A549 (cell line): ENCODE measurements around the gene TMEM255A. TPM values are rescaled to one million over a fixed set of nuclear protein-coding genes. Genes with fewer than 3 reads are reported as not detected.

Experiments
- ATAC-seq, 2 experiments: fragments of 200-7000 bp in 1 of 2; fragments of >200 bp in 1 of 2; cut with Nextera tagmentation in 1 of 2; cut with Tn5 transposase in 1 of 2; 3 replicates each; pipeline versions ENCODE4 v1.8.0 to v1.9.1; 2018 to 2020; ENCODE audit warnings: mild to moderate bottlenecking in 1 of 2, moderate library complexity in 1 of 2
- CTCF ChIA-PET: fragments of 300-600 bp; sonication (Branson Sonifier 250); formaldehyde crosslinking; extraction: SDS; loops from one replicate; lab custom pipeline; 2021; ENCODE audit warnings: antibody characterized with exemption, inconsistent platforms; lab: Yijun Ruan, JAX
- POLR2A ChIA-PET: fragments of 350-600 bp; formaldehyde crosslinking; extraction: SDS; loops from one replicate; lab custom pipeline; 2021; ENCODE audit warnings: antibody characterized with exemption, inconsistent platforms; lab: Yijun Ruan, JAX
- DNase-seq, 2 experiments: peaks; one replicate each; pipeline versions ENCODE4 v3.0.0 to v3.0.0-alpha.2; 2011 to 2016; ENCODE audit warnings: low read depth in 1 of 2, low spot score in 1 of 2
- FAIRE-seq: peaks from 2 replicates; lab custom pipeline; 2011; peaks lifted over from hg19 to GRCh38; lab: Jason Lieb, UNC
- H3K27ac ChIP-seq, 2 experiments: fragments of >200 bp; sonication (Bioruptor Twin); formaldehyde crosslinking; 3 replicates each; pipeline ENCODE4 v1.5.1; 2016 to 2017
- H3K4me1 ChIP-seq: fragments of >200 bp; sonication (Bioruptor Twin); formaldehyde crosslinking; 3 replicates; pipeline ENCODE4 v1.6.1; 2016
- H3K4me2 ChIP-seq: fragments of >200 bp; sonication (Bioruptor Twin); formaldehyde crosslinking; 3 replicates; pipeline ENCODE4 v1.6.1; 2016
- H3K4me3 ChIP-seq: fragments of >200 bp; sonication (Bioruptor Twin); formaldehyde crosslinking; 3 replicates; pipeline ENCODE4 v1.5.1; 2016
- H3K9me3 ChIP-seq: fragments of >200 bp; sonication (Bioruptor Twin); formaldehyde crosslinking; 3 replicates; pipeline ENCODE4 v1.6.1; 2016
- BCL3 ChIP-seq: fragments of >200 bp; sonication (Bioruptor Twin); formaldehyde crosslinking; IDR thresholded peaks from 3 replicates; pipeline ENCODE4 v1.6.1; 2016
- BHLHE40 ChIP-seq: IDR thresholded peaks from 2 replicates; pipeline ENCODE4 v1.6.1; 2012; ENCODE audit warnings: low read depth, low read length, inconsistent platforms
- CEBPB ChIP-seq, 2 experiments: fragments of >200 bp in 1 of 2; sonication (Bioruptor Twin) in 1 of 2; formaldehyde crosslinking in 1 of 2; IDR thresholded peaks; 2 replicates each; pipeline ENCODE4 v1.6.1; 2012 to 2016
- CHD2 ChIP-seq: fragments of 150-350 bp; IDR thresholded peaks from 2 replicates; pipeline ENCODE4 v1.6.1; 2014; ENCODE audit warnings: low read length; ENCODE audit not compliant: partially characterized antibody
- CTCF ChIP-seq: fragments of >200 bp; sonication (Bioruptor Twin); formaldehyde crosslinking; IDR thresholded peaks from 3 replicates; pipeline ENCODE4 v1.5.1; 2016
- EHMT2 ChIP-seq: fragments of 200-600 bp; sonication (generic); IDR thresholded peaks from 2 replicates; pipeline ENCODE4 v1.6.1; 2016; ENCODE audit warnings: antibody characterized with exemption, low read depth, mild to moderate bottlenecking, moderate library complexity
- EP300 ChIP-seq, 2 experiments: fragments of >200 bp; sonication (Bioruptor Twin); formaldehyde crosslinking; IDR thresholded peaks; 2 replicates in 1 of 2; 3 replicates in 1 of 2; pipeline ENCODE4 v1.6.1; 2016 to 2017
- GATA3 ChIP-seq: IDR thresholded peaks from 2 replicates; pipeline ENCODE4 v1.6.1; 2012; ENCODE audit warnings: borderline replicate concordance
- HES2 ChIP-seq: fragments of >200 bp; sonication (Bioruptor Twin); formaldehyde crosslinking; IDR thresholded peaks from 2 replicates; pipeline ENCODE4 v1.6.1; 2016
- HEYL ChIP-seq: fragments of 250-450 bp; sonication (Bioruptor Pico); IDR thresholded peaks from 2 replicates; pipeline ENCODE4 v1.8.0; 2021; ENCODE audit warnings: mild to moderate bottlenecking, moderate library complexity
- HMGXB4 ChIP-seq: fragments of 250-450 bp; sonication (Bioruptor Pico); IDR thresholded peaks from 2 replicates; pipeline ENCODE4 v1.5.0; 2021; ENCODE audit warnings: mild to moderate bottlenecking, moderate library complexity, borderline replicate concordance
- HOXB13 ChIP-seq: fragments of 250-450 bp; sonication (Bioruptor Pico); IDR thresholded peaks from 2 replicates; pipeline ENCODE4 v1.5.0; 2020; ENCODE audit warnings: low read depth, mild to moderate bottlenecking, moderate library complexity
- HOXB5 ChIP-seq: fragments of 250-450 bp; sonication (Bioruptor Pico); IDR thresholded peaks from 2 replicates; pipeline ENCODE4 v1.5.0; 2020; ENCODE audit warnings: mild to moderate bottlenecking, moderate library complexity
- KDM5A ChIP-seq: fragments of 200-600 bp; sonication (generic); IDR thresholded peaks from 2 replicates; pipeline ENCODE4 v1.6.1; 2016; ENCODE audit warnings: antibody characterized with exemption, mild to moderate bottlenecking
- MYC ChIP-seq: IDR thresholded peaks from 2 replicates; pipeline ENCODE4 v1.6.1; 2012; ENCODE audit warnings: mild to moderate bottlenecking, inconsistent platforms, low read length, improper control_type of control experiment, borderline replicate concordance
- NR3C1 ChIP-seq: fragments of >200 bp; sonication (Bioruptor Twin); formaldehyde crosslinking; IDR thresholded peaks from 3 replicates; pipeline ENCODE4 v1.6.1; 2017
- POLR2AphosphoS2 ChIP-seq: conservative IDR thresholded peaks from 2 replicates; pipeline ENCODE4 v1.6.1; 2012; ENCODE audit warnings: low read length, improper control_type of control experiment, inconsistent platforms
- RCOR1 ChIP-seq: fragments of 150-350 bp; IDR thresholded peaks from 2 replicates; pipeline ENCODE4 v1.6.1; 2014; ENCODE audit warnings: antibody characterized with exemption, low read length, low read depth
- RFX5 ChIP-seq: fragments of 450-650 bp; IDR thresholded peaks from 2 replicates; pipeline ENCODE4 v1.7.1; 2014; ENCODE audit warnings: antibody characterized with exemption, mild to moderate bottlenecking, moderate library complexity
- SREBF2 ChIP-seq: fragments of 450-650 bp; IDR thresholded peaks from 2 replicates; pipeline ENCODE4 v1.6.1; 2014; ENCODE audit warnings: mild to moderate bottlenecking, moderate library complexity
- TFCP2L1 ChIP-seq: fragments of 250-450 bp; sonication (Bioruptor Pico); IDR thresholded peaks from 2 replicates; pipeline ENCODE4 v1.5.0; 2021; ENCODE audit warnings: mild to moderate bottlenecking
- TP53 ChIP-seq: fragments of 250-450 bp; sonication (Bioruptor Pico); IDR thresholded peaks from 2 replicates; pipeline ENCODE4 v1.5.0; 2021; ENCODE audit warnings: mild to moderate bottlenecking, moderate library complexity
- USF2 ChIP-seq: fragments of 450-650 bp; IDR thresholded peaks from 2 replicates; pipeline ENCODE4 v1.6.1; 2014; ENCODE audit warnings: antibody characterized with exemption
- ZC3H11A ChIP-seq: fragments of 450-650 bp; IDR thresholded peaks from 2 replicates; pipeline ENCODE4 v1.6.1; 2014; ENCODE audit warnings: antibody characterized with exemption, mild to moderate bottlenecking
- ZFP36 ChIP-seq: fragments of 450-650 bp; IDR thresholded peaks from 2 replicates; pipeline ENCODE4 v1.6.1; 2014; ENCODE audit warnings: borderline replicate concordance; ENCODE audit not compliant: partially characterized antibody
- WGBS: methylation state at CpG from one replicate; pipeline ENCODE4 v1.1.6; 2017; ENCODE audit errors: missing lambda C conversion rate; 5-methylcytosine and 5-hydroxymethylcytosine counted together
- polyA plus RNA-seq, 4 experiments: library from polyadenylated mRNA; depleted of rRNA in 3 of 4; stranded (reverse); fragments of >200 nt; fragmentation: RNase III in 1 of 4; extraction: RNeasy Plus Mini Kit Qiagen cat#74134 plus additional on column Dnase treatment in 1 of 4; gene quantifications; 2 replicates in 3 of 4; 3 replicates in 1 of 4; pipeline ENCODE4 v1.2.3, GENCODE V29; 2011 to 2017

The TMEM255A gene
- polyA plus RNA-seq, 2 of the 4 experiments (the other 2 are of a cell fraction), result 0.03 to 0.16 TPM

GRCh38 chrX:120224388-120224787 lies 86.9 kb downstream of the TMEM255A start:
- no peak for DNase-seq
- Histone ChIP-seq H3K4me2 (no peak overlapping the region), H3K4me3 (no peak overlapping the region), H3K4me1 (no peaks in the 10 kb centered on the region), H3K9me3 (no peaks in the 10 kb centered on the region), H3K27ac (no peak overlapping the region)
- no peak for ATAC-seq
- no peak for FAIRE-seq
- 81% methylated on average over 4 of the region's 4 CpGs for WGBS
- no peak for TF ChIP-seq CEBPB (IDR thresholded peaks at IDR 0.05)
- no peak for TF ChIP-seq TP53 (CRISPR knock-in tag)
- no peak for TF ChIP-seq HES2
- no peak for TF ChIP-seq NR3C1
- no peak for TF ChIP-seq BHLHE40
- TF ChIP-seq TFCP2L1, result no peak
- no peak for TF ChIP-seq POLR2AphosphoS2
- TF ChIP-seq EHMT2, result no peak
- TF ChIP-seq HOXB5 (CRISPR knock-in tag), result no peak
- no peak for TF ChIP-seq ZC3H11A
- no peak for TF ChIP-seq RCOR1
- no peak for TF ChIP-seq HMGXB4
- no peak for TF ChIP-seq CTCF
- no peak for TF ChIP-seq ZFP36
- TF ChIP-seq RFX5, result no peak
- no peak for TF ChIP-seq KDM5A
- no peak for TF ChIP-seq BCL3
- TF ChIP-seq EP300 (IDR thresholded peaks at IDR 0.05), result no peak
- TF ChIP-seq SREBF2, result no peak
- POLR2A ChIA-PET, result no interaction called here
- CTCF ChIA-PET, result interaction anchor here (3.5 kb wide), 1 partner anchor 10 kb away, joined by 21 read pairs; no protein-coding TSS in a partner anchor

- Histone ChIP-seq H3K4me1 (no peaks in the 10 kb centered on the region), H3K9me3 (no peaks in the 10 kb centered on the region), H3K27ac (no peak overlapping the region), H3K4me2 (no peak overlapping the region), H3K4me3 (no peak overlapping the region)
- FAIRE-seq (no peak), ATAC-seq (no peak), DNase-seq (no peak)
- TF ChIP-seq ZC3H11A (no peak), HEYL (CRISPR knock-in tag) (no peak), GATA3 (no peak), CHD2 (no peak), USF2 (no peak), SREBF2 (no peak), NR3C1 (no peak), MYC (no peak), HOXB13 (CRISPR knock-in tag) (no peak)
- POLR2A ChIA-PET, result no interaction called here
- CTCF ChIA-PET, result interaction anchor here (3.5 kb wide), 1 partner anchor 9 kb away, joined by 21 read pairs; no protein-coding TSS in a partner anchor
- 90% methylated on average over 2 of the region's 8 CpGs for WGBS
Measured at GRCh38 chrX:120223374-120223773, 87.9 kb downstream of the TMEM255A start.
